Pancreas (tissue), 10 donors: ENCODE measurements around the gene COPS9. TPM values are rescaled to one million over a fixed set of nuclear protein-coding genes. Genes with fewer than 3 reads are reported as not detected.
A peak's percentile ranks its signal among the peaks of the same experiment; 100 is the strongest.

ENCODE experiments used
- ATAC-seq, 4 donors: fragments of 200-7000 bp; cut with Tn5 transposase; one replicate each; pipeline versions ENCODE4 v1.8.0 to v1.9.1; 2020; ENCODE audit warnings: mild to moderate bottlenecking in 4 of 4, moderate library complexity in 4 of 4
- DNase-seq, 6 donors: peaks; one replicate each; pipeline ENCODE4 v3.0.0-alpha.2; 2020
- FAIRE-seq: peaks from 2 replicates; lab custom pipeline; 2012; peaks lifted over from hg19 to GRCh38; lab: Jason Lieb, UNC
- H3K27ac ChIP-seq, 4 donors: fragments of 200-600 bp; sonication (generic); 1 replicate in 3 of 4; 2 replicates in 1 of 4; pipeline versions ENCODE4 v1.5.0 to v1.8.0; 2020
- H3K27me3 ChIP-seq, 4 donors: fragments of 200-600 bp; one replicate each; pipeline ENCODE4 v1.8.0; 2021
- H3K36me3 ChIP-seq, 3 donors: fragments of 200-600 bp; sonication (generic) in 1 of 3; one replicate each; pipeline versions ENCODE4 v1.5.0 to v1.8.0; 2020 to 2021
- H3K4me1 ChIP-seq, 3 donors: fragments of 200-600 bp; one replicate each; pipeline ENCODE4 v1.8.0; 2021
- H3K4me3 ChIP-seq, 4 donors: fragments of 200-600 bp; sonication (generic) in 2 of 4; one replicate each; pipeline versions ENCODE4 v1.5.0 to v1.8.0; 2020 to 2021
- H3K9me3 ChIP-seq, 4 donors: fragments of 200-600 bp; one replicate each; pipeline ENCODE4 v1.8.0; 2021
- CTCF ChIP-seq, 4 donors: fragments of 200-600 bp; sonication (generic) in 3 of 4; IDR thresholded peaks; one replicate each; pipeline versions ENCODE4 v1.5.0 to v1.8.0; 2021; ENCODE audit warnings: antibody characterized with exemption in 4 of 4
- WGBS, 2 donors: extraction: QIAGEN DNeasy Blood & Tissue Kit; methylation state at CpG; one replicate each; pipeline ENCODE4 v1.1.7; 2013; 5-methylcytosine and 5-hydroxymethylcytosine counted together
- intact Hi-C, 3 donors: fragments of 100-400 bp; cut with DNase I; formaldehyde crosslinking; loops; one replicate each; pipeline versions ENCODE4 v1.11.1 to v1.14.2; 2022
- polyA plus RNA-seq, 2 donors: library from polyadenylated mRNA; stranded (reverse); fragments of 200-250 nt; gene quantifications; one replicate each; pipeline ENCODE4 v1.2.3, GENCODE V29; 2013
- total RNA-seq, 6 donors: library from RNA; stranded (reverse); fragmentation: NEBNext Ultra II Directional in 4 of 6; extraction: Animal tissue kit (Norgen Biotek cat#: 25700) in 4 of 6; gene quantifications; one replicate each; pipeline versions ENCODE4 v1.2.1 to v1.2.4, GENCODE V29; 2021 to 2023
- donor health status: healthy with polysubstance abuse.
- donor health status: DM: no; HTN: no; CAD: no; lungs with moderate emphysema.
- donor health status: DM: no; HTN: no; CAD: no.
- donor health status: control.
- donor health status: control.
- donor health status: Bipolar disorder and iron deficiency.
- donor health status: DM: yes; HTN: yes; CAD: no.
- donor health status: DM: no; HTN: no; CAD: no.
- donor health status: DM: no; HTN: no; CAD: no.
- donor health status: DM: yes; HTN: yes; CAD: no.

COPS9 gene
- 10 to 100 TPM; 52.8 to 64.3 (median 56.1) TPM for total RNA-seq
- polyA plus RNA-seq, result 100 to 1,000 TPM; 199 to 210 TPM

GRCh38 chr2:240136013-240136670, at the start of gene COPS9:
Gene COPS9 (minus strand): TSS chr2:240136305. CDS start chr2:240136284, 21 bp downstream.
- peaks cover 0 to 8% (median 5%) of the 10 kb centered on the region in 3 donors for H3K4me1 ChIP-seq
- H3K4me3 ChIP-seq, result peak within 1 kb of the TSS; percentile 96 to 100 (median 99)
- H3K9me3 ChIP-seq, result no peaks in the 10 kb centered on the region
- TF ChIP-seq CTCF (IDR thresholded peaks at IDR 0.05), result no peak
- no peak for FAIRE-seq
- peak; percentile 78 to 94 (median 82) for DNase-seq
- no peaks in the 10 kb centered on the region for H3K27me3 ChIP-seq
- H3K27ac ChIP-seq, result peak within 1 kb of the TSS in 3 of 4 donors; percentile 16 to 26 (median 21)
- peaks cover 0 to 8% (median 7%) of the 10 kb centered on the region in 3 donors for H3K36me3 ChIP-seq
- peak; percentile 99 for ATAC-seq
- intact Hi-C loops, result no loop called here
- 0 to 1% methylated on average over 53 to 79 of the region's 79 CpGs for WGBS, 2 donors

- TF ChIP-seq CTCF (IDR thresholded peaks at IDR 0.05), result no peak
Measured at GRCh38 chr2:240184656-240185055, 48.6 kb upstream of the COPS9 start.

GRCh38 chr2:240183875-240184590, 47.9 kb upstream of the COPS9 start:
- no peak for ATAC-seq
- H3K9me3 ChIP-seq, result no peaks in the 10 kb centered on the region
- peak in 2 of 6 donors; percentile 9 to 45 for DNase-seq
- H3K4me1 ChIP-seq, result no peaks in the 10 kb centered on the region
- H3K36me3 ChIP-seq, result no peaks in the 10 kb centered on the region
- 69 to 77% methylated on average over 13 of the region's 13 CpGs for whole genome bisulfite sequencing, 2 donors
- H3K27ac ChIP-seq, result no peak overlapping the region
- TF ChIP-seq CTCF (IDR thresholded peaks at IDR 0.05), result no peak
- intact Hi-C loops, result no loop called here
- no peak for FAIRE-seq
- H3K27me3 ChIP-seq, result no peaks in the 10 kb centered on the region
- no peak overlapping the region for H3K4me3 ChIP-seq

More at GRCh38 chr2:240184656-240185055, 48.6 kb upstream of the COPS9 start:
- no peak overlapping the region for H3K27ac ChIP-seq
- H3K4me1 ChIP-seq, result no peaks in the 10 kb centered on the region
- ATAC-seq, result no peak
- no peaks in the 10 kb centered on the region for H3K27me3 ChIP-seq
- intact Hi-C loops, result no loop called here
- H3K9me3 ChIP-seq, result no peaks in the 10 kb centered on the region
- H3K4me3 ChIP-seq, result no peak overlapping the region
- H3K36me3 ChIP-seq, result no peaks in the 10 kb centered on the region
- FAIRE-seq, result no peak
- peak in 1 of 6 donors; percentile 15 for DNase-seq
- 41 to 55% methylated on average over 3 of the region's 3 CpGs for WGBS, 2 donors

- FAIRE-seq, result no peak
- no peaks in the 10 kb centered on the region for H3K27me3 ChIP-seq
- H3K4me1 ChIP-seq, result no peaks in the 10 kb centered on the region
- no peak for TF ChIP-seq CTCF (IDR thresholded peaks at IDR 0.05)
- intact Hi-C loops, result no loop called here
- WGBS, 2 donors, result 67 to 79% methylated on average over 22 of the region's 22 CpGs
- H3K9me3 ChIP-seq, result no peaks in the 10 kb centered on the region
- H3K4me3 ChIP-seq, result no peak overlapping the region
- H3K36me3 ChIP-seq, result no peaks in the 10 kb centered on the region
- no peak for ATAC-seq
- H3K27ac ChIP-seq, result no peak overlapping the region
- no peak for DNase-seq
Measured at GRCh38 chr2:240183006-240183874, 47.1 kb upstream of the COPS9 start.
